ENCODE measurements around the gene NAGLU. TPM values are rescaled to one million over a fixed set of nuclear protein-coding genes. Genes with fewer than 3 reads are reported as not detected.

The NAGLU gene
- total RNA-seq = 23.3 and 32.3 TPM in 2 replicates

GRCh38 chr17:42536048-42536371 is at the start of gene NAGLU:
NAGLU (plus strand) TSS chr17:42536241; CDS start chr17:42536273, 32 bp downstream.

GRCh38 chr17:42552736-42553135 is 16.7 kb downstream of the NAGLU start, which contains the start of gene HSD17B1:
HSD17B1 (plus strand) TSS chr17:42552923; CDS start chr17:42552934, 11 bp downstream.

GRCh38 chr17:42561897-42562387 is 25.9 kb downstream of the NAGLU start, which contains the start of gene COASY:
COASY (plus strand) TSS chr17:42562148; CDS start chr17:42562623, 475 bp downstream.

GRCh38 chr17:42566883-42567573 is 31.0 kb downstream of the NAGLU start, which contains the start of gene MLX:
MLX (plus strand) TSS chr17:42567100; CDS start chr17:42567125, 25 bp downstream.

GRCh38 chr17:42577532-42578281 is 41.7 kb downstream of the NAGLU start, which contains the start of gene PSMC3IP:
PSMC3IP (minus strand) TSS chr17:42577729; CDS start chr17:42577686, 43 bp downstream.

Other genes starting within 250 kb of the NAGLU start
- 44.3 and 56.0 TPM in 2 replicates for gene STAT5A, start 247.7 kb upstream of the NAGLU start, total RNA-seq
- gene STAT3, start 147.8 kb upstream of the NAGLU start, total RNA-seq = 91.7 and 93.9 TPM in 2 replicates
- 384 and 454 TPM in 2 replicates for gene CAVIN1, start 113.0 kb upstream of the NAGLU start, total RNA-seq
- gene ATP6V0A1, start 77.4 kb upstream of the NAGLU start, total RNA-seq = 17.2 and 18.1 TPM in 2 replicates
- gene HSD17B1, start 16.7 kb downstream of the NAGLU start, total RNA-seq = 0.76 and 1.4 TPM in 2 replicates
- gene COASY, start 25.9 kb downstream of the NAGLU start, total RNA-seq = 7.5 and 9.0 TPM in 2 replicates
- 30.3 and 34.1 TPM in 2 replicates for gene MLX, start 30.9 kb downstream of the NAGLU start, total RNA-seq
- gene PSMC3IP, start 41.5 kb downstream of the NAGLU start, total RNA-seq = 1.1 and 1.3 TPM in 2 replicates
- 65.7 and 83.3 TPM in 2 replicates for gene RETREG3, start 73.1 kb downstream of the NAGLU start, total RNA-seq
- gene TUBG1, start 73.4 kb downstream of the NAGLU start, total RNA-seq = 10.8 and 11.5 TPM in 2 replicates
- 4.2 and 5.4 TPM in 2 replicates for gene TUBG2, start 123.0 kb downstream of the NAGLU start, total RNA-seq
- gene PLEKHH3, start 140.8 kb downstream of the NAGLU start, total RNA-seq = 13.0 and 16.8 TPM in 2 replicates
- 2.4 and 3.9 TPM in 2 replicates for gene CCR10, start 145.6 kb downstream of the NAGLU start, total RNA-seq
- gene CNTNAP1, start 146.3 kb downstream of the NAGLU start, total RNA-seq = 6.7 and 9.9 TPM in 2 replicates
- 12.4 and 13.8 TPM in 2 replicates for gene EZH1, start 208.8 kb downstream of the NAGLU start, total RNA-seq
- gene RAMP2, start 225.0 kb downstream of the NAGLU start, total RNA-seq = 15.6 and 21.5 TPM in 2 replicates
- 42.3 and 46.2 TPM in 2 replicates for gene VPS25, start 237.2 kb downstream of the NAGLU start, total RNA-seq
- gene WNK4, start 244.4 kb downstream of the NAGLU start, total RNA-seq = 0.54 and 1.5 TPM in 2 replicates

Measured in dermis lymphatic vessel endothelial cell (primary cell).